BJ (cell line): Measurements from ENCODE around the gene EBF4. TPM values are rescaled to one million over a fixed set of nuclear protein-coding genes. Genes with fewer than 3 reads are reported as not detected.

ENCODE experiments used
- CTCF ChIA-PET: fragments of 350-600 bp; formaldehyde crosslinking; extraction: SDS; loops from one replicate; lab custom pipeline; 2021; ENCODE audit warnings: antibody characterized with exemption, inconsistent platforms; lab: Yijun Ruan, JAX
- POLR2A ChIA-PET: fragments of 300-600 bp; sonication (Branson Sonifier 250); formaldehyde crosslinking; extraction: SDS; loops from one replicate; lab custom pipeline; 2021; ENCODE audit warnings: antibody characterized with exemption; lab: Charles Lee
- DNase-seq: peaks from one replicate; pipeline ENCODE4 v3.0.0-alpha.2; 2011; ENCODE audit warnings: low read depth
- H3K27me3 ChIP-seq: 2 replicates; pipeline ENCODE4 v1.6.0; 2011; ENCODE audit warnings: low read length; ENCODE audit not compliant: control insufficient read depth, insufficient read depth
- H3K36me3 ChIP-seq: 2 replicates; pipeline ENCODE4 v1.5.1; 2011; ENCODE audit warnings: low read length; ENCODE audit not compliant: control insufficient read depth, insufficient read depth
- H3K4me3 ChIP-seq: 2 replicates; pipeline ENCODE4 v1.5.1; 2011; ENCODE audit warnings: low read depth, mild to moderate bottlenecking, control low read depth, low read length
- polyA plus RNA-seq: library from polyadenylated mRNA; depleted of rRNA; stranded (reverse); fragments of >200 nt; gene quantifications from 2 replicates; pipeline ENCODE4 v1.2.3, GENCODE V29; 2011
- TF ChIP-seq, protein P1 (sequence below): IDR thresholded peaks from 2 replicates; pipeline ENCODE4 v1.5.1; 2011; ENCODE audit warnings: low read depth, mild to moderate bottlenecking, control low read depth, inconsistent platforms, low read length, moderate library complexity; ENCODE audit not compliant: insufficient read depth

The EBF4 gene
- polyA plus RNA-seq, 1 experiment: 1.9 TPM

GRCh38 chr20:2659547-2659946 is 33.0 kb upstream of the EBF4 start:
- Histone ChIP-seq H3K4me3 (no peak overlapping the region), H3K27me3 (no peaks in the 10 kb centered on the region), H3K36me3 (peaks cover 44% of the 10 kb centered on the region)
- ChIA-PET CTCF (interaction anchor here (0.6 to 1.1 kb wide), 2 partner anchors 13 to 341 kb away, joined by 3 read pairs; no protein-coding TSS in a partner anchor), POLR2A (no interaction called here)
- DNase-seq: no peak
- TF ChIP-seq, protein P1, sequence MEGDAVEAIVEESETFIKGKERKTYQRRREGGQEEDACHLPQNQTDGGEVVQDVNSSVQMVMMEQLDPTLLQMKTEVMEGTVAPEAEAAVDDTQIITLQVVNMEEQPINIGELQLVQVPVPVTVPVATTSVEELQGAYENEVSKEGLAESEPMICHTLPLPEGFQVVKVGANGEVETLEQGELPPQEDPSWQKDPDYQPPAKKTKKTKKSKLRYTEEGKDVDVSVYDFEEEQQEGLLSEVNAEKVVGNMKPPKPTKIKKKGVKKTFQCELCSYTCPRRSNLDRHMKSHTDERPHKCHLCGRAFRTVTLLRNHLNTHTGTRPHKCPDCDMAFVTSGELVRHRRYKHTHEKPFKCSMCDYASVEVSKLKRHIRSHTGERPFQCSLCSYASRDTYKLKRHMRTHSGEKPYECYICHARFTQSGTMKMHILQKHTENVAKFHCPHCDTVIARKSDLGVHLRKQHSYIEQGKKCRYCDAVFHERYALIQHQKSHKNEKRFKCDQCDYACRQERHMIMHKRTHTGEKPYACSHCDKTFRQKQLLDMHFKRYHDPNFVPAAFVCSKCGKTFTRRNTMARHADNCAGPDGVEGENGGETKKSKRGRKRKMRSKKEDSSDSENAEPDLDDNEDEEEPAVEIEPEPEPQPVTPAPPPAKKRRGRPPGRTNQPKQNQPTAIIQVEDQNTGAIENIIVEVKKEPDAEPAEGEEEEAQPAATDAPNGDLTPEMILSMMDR: no peak

DNA sequence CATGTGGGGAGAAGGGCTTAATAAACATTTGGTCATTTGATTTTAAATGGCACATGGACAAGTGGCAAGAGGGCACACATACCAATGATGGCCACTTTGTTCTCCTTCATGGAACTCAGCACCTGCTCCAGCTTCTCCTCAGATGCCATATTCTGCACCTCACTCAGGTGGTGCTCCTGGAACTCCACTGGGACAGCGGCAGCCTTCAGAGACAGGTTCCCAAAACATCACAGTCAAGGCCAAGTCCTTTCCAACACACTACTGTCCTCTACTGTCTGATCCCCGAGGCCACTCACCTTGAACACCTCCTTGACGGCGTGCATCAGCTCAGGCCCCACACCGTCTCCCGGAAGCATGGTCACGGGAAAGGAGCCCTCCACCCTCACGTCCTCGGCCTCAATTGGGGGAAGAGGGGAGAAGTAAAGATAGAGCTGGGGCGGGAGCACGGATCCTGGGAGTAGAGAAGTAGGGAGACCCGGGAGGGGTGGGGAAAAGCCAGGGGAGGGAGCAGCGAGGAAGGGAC is 29.2 kb upstream of the EBF4 start:
- CTCF ChIA-PET: interaction anchor here (0.7 kb wide), 1 partner anchor 192 kb away, joined by 3 read pairs; no protein-coding TSS in a partner anchor
- no peaks in the 10 kb centered on the region; the same call in 1 of the 2 replicates for H3K27me3 ChIP-seq
- POLR2A ChIA-PET: interaction anchor here (1.2 kb wide), 1 partner anchor 11 kb away, joined by 5 read pairs; the partner anchor contains the start of gene NOP56
- H3K36me3 ChIP-seq: peaks cover 17% of the 10 kb centered on the region
- TF ChIP-seq, protein P1: no peak
- no peak for DNase-seq
- peak overlapping the region; percentile 89 for H3K4me3 ChIP-seq

DNA sequence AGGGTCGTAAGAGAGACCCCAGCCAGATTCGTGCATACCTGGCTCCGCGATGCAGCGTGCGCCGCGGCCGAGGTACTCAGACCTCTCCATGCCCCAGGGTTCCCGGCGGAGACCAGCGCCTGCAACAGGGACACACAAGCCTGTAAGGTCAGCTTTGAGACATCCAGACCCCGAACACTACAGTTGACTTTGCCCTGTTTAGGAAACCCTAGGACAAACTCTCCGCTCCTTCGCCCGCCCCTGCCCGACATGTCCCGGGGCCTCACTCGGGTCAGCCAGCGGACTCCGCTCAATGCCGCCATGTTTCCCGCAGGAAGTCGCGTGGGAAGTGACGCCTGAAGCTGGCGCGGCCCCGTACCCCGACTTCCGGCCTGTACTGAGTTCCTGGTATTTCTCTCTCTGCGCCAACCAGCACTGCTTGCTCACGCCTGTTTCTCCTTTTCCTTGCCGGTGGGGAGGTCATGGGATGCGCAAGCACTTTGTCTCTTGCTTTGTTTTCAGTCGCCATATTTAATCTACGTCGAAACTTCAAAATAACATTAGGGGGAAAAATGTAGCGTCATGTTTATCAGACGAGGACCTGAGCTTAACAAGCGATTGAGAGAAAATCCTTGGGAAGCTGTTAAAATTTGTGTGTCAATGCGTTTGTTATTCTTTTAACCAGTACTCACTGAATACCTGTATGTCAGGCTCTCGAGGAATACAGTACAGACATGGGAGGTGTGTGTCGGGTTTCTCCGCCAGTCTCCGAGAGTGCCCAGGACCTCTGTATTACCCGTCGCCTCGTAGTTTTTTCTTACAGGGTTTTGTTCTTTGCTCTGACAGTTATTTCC is 28.5 kb upstream of the EBF4 start, which contains the start of gene IDH3B:
TSS of gene IDH3B (minus strand) at position 330 of the 833 bp plus-strand sequence. CDS start at position 302, 28 bp downstream.
- DNase-seq: peak; percentile 59
- CTCF ChIA-PET: interaction anchor here (0.7 to 0.9 kb wide), 2 partner anchors 141 to 191 kb away, joined by 3 read pairs; no protein-coding TSS in a partner anchor
- Histone ChIP-seq H3K36me3 (peaks cover 12% of the 10 kb centered on the region), H3K27me3 (no peaks in the 10 kb centered on the region; the same call in 1 of the 2 replicates), H3K4me3 (peak within 1 kb of the TSS; percentile 89)
- TF ChIP-seq, protein P1: no peak
- POLR2A ChIA-PET: interaction anchor here (1.2 kb wide), 1 partner anchor 11 kb away, joined by 5 read pairs; the partner anchor contains the start of gene NOP56

DNA sequence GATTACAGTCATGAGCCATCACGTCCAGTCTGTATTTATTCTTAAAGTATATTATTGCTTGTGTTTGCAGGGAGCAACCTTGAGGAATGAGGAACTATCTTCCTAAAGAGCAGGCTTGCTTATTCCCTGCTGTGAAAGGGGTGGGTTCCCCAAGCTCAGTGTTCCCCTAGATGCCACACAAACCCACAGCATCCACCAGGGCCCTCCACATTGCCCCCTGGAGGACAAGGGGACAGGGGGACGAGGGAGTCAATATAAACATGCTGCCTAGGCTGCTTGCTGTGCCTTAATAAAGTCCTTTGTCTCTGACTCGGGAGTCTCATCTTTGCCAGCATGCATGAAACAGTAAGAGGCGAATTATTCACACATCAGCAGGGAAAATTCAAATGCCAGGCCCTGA is 20.6 kb upstream of the EBF4 start:
- POLR2A ChIA-PET: no interaction called here
- TF ChIP-seq, protein P1: peak; percentile 12; the same call in 1 of the 2 replicates
- Histone ChIP-seq H3K36me3 (no peaks in the 10 kb centered on the region), H3K4me3 (no peak overlapping the region), H3K27me3 (peaks cover 4% of the 10 kb centered on the region; the same call in 1 of the 2 replicates)
- CTCF ChIA-PET: interaction anchor here (1.5 kb wide), 1 partner anchor 69 kb away, joined by 3 read pairs; no protein-coding TSS in a partner anchor
- DNase-seq: no peak

- Histone ChIP-seq H3K4me3 (no peak overlapping the region), H3K36me3 (no peaks in the 10 kb centered on the region), H3K27me3 (peaks cover 5% of the 10 kb centered on the region; the same call in 1 of the 2 replicates)
- no peak for DNase-seq
- CTCF ChIA-PET: interaction anchor here (1.5 kb wide), 1 partner anchor 68 kb away, joined by 3 read pairs; no protein-coding TSS in a partner anchor
- POLR2A ChIA-PET: no interaction called here
- TF ChIP-seq, protein P1: no peak
Measured at GRCh38 chr20:2672446-2672845, 20.1 kb upstream of the EBF4 start.
